GM20000 (cell line): ENCODE data around the gene AIP.

Experiments used
- DNase-seq: peaks from one replicate; pipeline ENCODE4 v3.0.0; 2012; ENCODE audit warnings: low spot score
- CTCF ChIP-seq: IDR thresholded peaks from 2 replicates; pipeline ENCODE4 v1.5.1; 2012; ENCODE audit warnings: mild to moderate bottlenecking, control low read depth; ENCODE audit errors: extremely low read depth, missing control alignments

Gene AIP

GRCh38 chr11:67452141-67452952 lies 30.5 kb upstream of the AIP start, which contains the start of gene GPR152:
Gene GPR152, minus strand, starts transcription at chr11:67452729. Its CDS starts 5 bp downstream, at chr11:67452724.
- no peak for DNase-seq
- no peak for TF ChIP-seq CTCF

GRCh38 chr11:67453816-67454732 lies 28.8 kb upstream of the AIP start:
- no peak for TF ChIP-seq CTCF
- DNase-seq, result no peak

- no peak for TF ChIP-seq CTCF
- DNase-seq, result no peak
Measured at GRCh38 chr11:67455054-67455453, 27.8 kb upstream of the AIP start, which contains the start of gene CABP4. Gene CABP4, plus strand, starts transcription at chr11:67455354. Its CDS starts 70 bp downstream, at chr11:67455424.

- no peak for TF ChIP-seq CTCF
- no peak for DNase-seq
Measured at GRCh38 chr11:67456068-67456705, 26.6 kb upstream of the AIP start.

GRCh38 chr11:67457453-67457852 lies 25.4 kb upstream of the AIP start:
- TF ChIP-seq CTCF, result no peak
- DNase-seq, result no peak

GRCh38 chr11:67458266-67458665 lies 24.6 kb upstream of the AIP start:
- no peak for TF ChIP-seq CTCF
- DNase-seq, result no peak
